Measurements from ENCODE around the gene TUBB3.

Gene TUBB3

GRCh38 chr16:89956505-89957215 is 33.5 kb downstream of the TUBB3 start:
- no peak for DNase-seq (ENCODE audit: low read depth)
- no peak overlapping the region for H3K4me3 ChIP-seq (ENCODE audit: low read length)
- TF ChIP-seq CTCF (conservative IDR thresholded peaks at IDR 0.05; ENCODE audit: low read depth, low read length), result no peak

- DNase-seq (ENCODE audit: low read depth), result no peak
- H3K4me3 ChIP-seq (ENCODE audit: low read length), result no peak overlapping the region
Observed at GRCh38 chr16:89957216-89957785, 34.2 kb downstream of the TUBB3 start.

GRCh38 chr16:89958068-89958467 is 34.9 kb downstream of the TUBB3 start:
- no peak overlapping the region for H3K4me3 ChIP-seq (ENCODE audit: low read length)
- DNase-seq (ENCODE audit: low read depth), result no peak
- TF ChIP-seq CTCF (conservative IDR thresholded peaks at IDR 0.05; ENCODE audit: low read depth, low read length), result no peak

More at GRCh38 chr16:89957216-89957785, 34.2 kb downstream of the TUBB3 start:
- TF ChIP-seq CTCF (conservative IDR thresholded peaks at IDR 0.05; ENCODE audit: low read depth, low read length), result no peak

GRCh38 chr16:89958596-89958995 is 35.5 kb downstream of the TUBB3 start:
- DNase-seq (ENCODE audit: low read depth), result no peak
- TF ChIP-seq CTCF (conservative IDR thresholded peaks at IDR 0.05; ENCODE audit: low read depth, low read length), result no peak
- no peak overlapping the region for H3K4me3 ChIP-seq (ENCODE audit: low read length)

- DNase-seq (ENCODE audit: low read depth), result no peak
- TF ChIP-seq CTCF (conservative IDR thresholded peaks at IDR 0.05; ENCODE audit: low read depth, low read length), result no peak
- H3K4me3 ChIP-seq (ENCODE audit: low read length), result no peak overlapping the region
Observed at GRCh38 chr16:89960966-89961365, 37.8 kb downstream of the TUBB3 start.

GRCh38 chr16:89961920-89962319 is 38.8 kb downstream of the TUBB3 start:
- no peak for TF ChIP-seq CTCF (conservative IDR thresholded peaks at IDR 0.05; ENCODE audit: low read depth, low read length)
- DNase-seq (ENCODE audit: low read depth), result no peak
- no peak overlapping the region for H3K4me3 ChIP-seq (ENCODE audit: low read length)

All from retinal pigment epithelial cell (primary cell).